ENCODE data around the gene OTOF.

The OTOF gene

GRCh38 chr2:26407526-26407925 is 70.4 kb downstream of the OTOF start:
- POLR2A ChIA-PET (ENCODE audit: low non-redundant PET), result no interaction called here
- no peak for DNase-seq (ENCODE audit: low spot score)
- no peak overlapping the region for H3K27ac ChIP-seq
- CTCF ChIA-PET, result interaction anchor here (0.7 kb wide), 1 partner anchor 34 kb away, joined by 3 read pairs; no protein-coding TSS in a partner anchor
- TF ChIP-seq, protein P1, sequence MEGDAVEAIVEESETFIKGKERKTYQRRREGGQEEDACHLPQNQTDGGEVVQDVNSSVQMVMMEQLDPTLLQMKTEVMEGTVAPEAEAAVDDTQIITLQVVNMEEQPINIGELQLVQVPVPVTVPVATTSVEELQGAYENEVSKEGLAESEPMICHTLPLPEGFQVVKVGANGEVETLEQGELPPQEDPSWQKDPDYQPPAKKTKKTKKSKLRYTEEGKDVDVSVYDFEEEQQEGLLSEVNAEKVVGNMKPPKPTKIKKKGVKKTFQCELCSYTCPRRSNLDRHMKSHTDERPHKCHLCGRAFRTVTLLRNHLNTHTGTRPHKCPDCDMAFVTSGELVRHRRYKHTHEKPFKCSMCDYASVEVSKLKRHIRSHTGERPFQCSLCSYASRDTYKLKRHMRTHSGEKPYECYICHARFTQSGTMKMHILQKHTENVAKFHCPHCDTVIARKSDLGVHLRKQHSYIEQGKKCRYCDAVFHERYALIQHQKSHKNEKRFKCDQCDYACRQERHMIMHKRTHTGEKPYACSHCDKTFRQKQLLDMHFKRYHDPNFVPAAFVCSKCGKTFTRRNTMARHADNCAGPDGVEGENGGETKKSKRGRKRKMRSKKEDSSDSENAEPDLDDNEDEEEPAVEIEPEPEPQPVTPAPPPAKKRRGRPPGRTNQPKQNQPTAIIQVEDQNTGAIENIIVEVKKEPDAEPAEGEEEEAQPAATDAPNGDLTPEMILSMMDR (conservative IDR thresholded peaks at IDR 0.05; ENCODE audit: low read depth), result no peak

Measured in RWPE1 (cell line).